ENCODE data around the gene COX19.

The COX19 gene

DNA sequence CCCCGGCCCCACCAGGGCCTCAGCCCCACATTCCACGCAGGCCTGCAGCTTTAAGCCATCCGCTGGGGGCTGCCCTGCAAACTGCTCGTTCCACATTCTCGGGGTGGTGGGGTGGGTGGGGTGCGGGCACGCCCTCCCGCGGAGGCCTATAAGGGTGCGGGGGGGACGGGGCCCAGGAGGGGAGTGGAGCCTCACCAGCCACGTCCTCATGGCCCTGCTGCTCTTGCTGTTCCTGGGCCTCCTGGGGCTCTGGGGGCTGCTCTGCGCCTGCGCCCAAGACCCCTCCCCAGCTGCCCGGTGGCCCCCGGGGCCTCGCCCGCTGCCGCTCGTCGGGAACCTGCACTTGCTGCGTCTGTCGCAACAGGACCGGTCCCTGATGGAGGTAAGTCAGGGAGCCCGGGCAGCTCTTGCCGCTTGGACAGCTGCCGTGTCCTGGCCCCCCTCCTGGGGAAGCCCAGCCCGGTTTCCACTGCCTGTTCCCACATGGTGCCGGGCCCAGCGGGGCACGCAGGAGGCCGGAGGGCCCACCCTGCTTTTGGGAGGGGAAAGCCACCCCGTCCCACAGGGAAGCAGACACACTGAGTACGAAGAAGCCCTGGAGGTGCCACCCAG, 7.8 kb upstream of the COX19 start, which contains the start of gene CYP2W1:
CYP2W1 (plus strand) TSS at position 178 of the 612 bp plus-strand sequence; CDS start at position 209, 31 bp downstream.
- Histone ChIP-seq H4K20me1 (ENCODE audit: insufficient read depth, low read length) (no peaks in the 10 kb centered on the region), H3K27ac (ENCODE audit: low read length) (no peak within 1 kb of the TSS), H3K36me3 (replicated peaks; ENCODE audit: insufficient read depth, low read length) (no peaks in the 10 kb centered on the region), H3K79me2 (ENCODE audit: low read length) (no peaks in the 10 kb centered on the region), H3K27me3 (replicated peaks; ENCODE audit: insufficient read depth, low read length) (peaks cover 86% of the 10 kb centered on the region), H3K9me3 (replicated peaks; ENCODE audit: insufficient read depth, low read length) (no peaks in the 10 kb centered on the region), H2AFZ (ENCODE audit: low read length) (no peak within 1 kb of the TSS), H3K9me2 (replicated peaks; ENCODE audit: insufficient read depth, low read length) (no peaks in the 10 kb centered on the region), H3K4me3 (ENCODE audit: low read length) (no peak within 1 kb of the TSS), H3K9ac (ENCODE audit: low read length) (no peak within 1 kb of the TSS), H3K4me1 (ENCODE audit: low read length) (no peaks in the 10 kb centered on the region), H3F3A (ENCODE audit: insufficient read depth, low read length) (no peaks in the 10 kb centered on the region), H3K4me2 (ENCODE audit: low read depth, low read length) (no peak within 1 kb of the TSS)
- TF ChIP-seq, protein P1, sequence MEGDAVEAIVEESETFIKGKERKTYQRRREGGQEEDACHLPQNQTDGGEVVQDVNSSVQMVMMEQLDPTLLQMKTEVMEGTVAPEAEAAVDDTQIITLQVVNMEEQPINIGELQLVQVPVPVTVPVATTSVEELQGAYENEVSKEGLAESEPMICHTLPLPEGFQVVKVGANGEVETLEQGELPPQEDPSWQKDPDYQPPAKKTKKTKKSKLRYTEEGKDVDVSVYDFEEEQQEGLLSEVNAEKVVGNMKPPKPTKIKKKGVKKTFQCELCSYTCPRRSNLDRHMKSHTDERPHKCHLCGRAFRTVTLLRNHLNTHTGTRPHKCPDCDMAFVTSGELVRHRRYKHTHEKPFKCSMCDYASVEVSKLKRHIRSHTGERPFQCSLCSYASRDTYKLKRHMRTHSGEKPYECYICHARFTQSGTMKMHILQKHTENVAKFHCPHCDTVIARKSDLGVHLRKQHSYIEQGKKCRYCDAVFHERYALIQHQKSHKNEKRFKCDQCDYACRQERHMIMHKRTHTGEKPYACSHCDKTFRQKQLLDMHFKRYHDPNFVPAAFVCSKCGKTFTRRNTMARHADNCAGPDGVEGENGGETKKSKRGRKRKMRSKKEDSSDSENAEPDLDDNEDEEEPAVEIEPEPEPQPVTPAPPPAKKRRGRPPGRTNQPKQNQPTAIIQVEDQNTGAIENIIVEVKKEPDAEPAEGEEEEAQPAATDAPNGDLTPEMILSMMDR (IDR thresholded peaks at IDR 0.05; ENCODE audit: low read length) = no peak
- TF ChIP-seq EZH2phosphoT487 (IDR thresholded peaks at IDR 0.05; ENCODE audit: low read length) (no peak), EZH2 (optimal IDR thresholded peaks at IDR 0.05; ENCODE audit: low read depth, low read length) (no peak)
- no peak for DNase-seq

DNA sequence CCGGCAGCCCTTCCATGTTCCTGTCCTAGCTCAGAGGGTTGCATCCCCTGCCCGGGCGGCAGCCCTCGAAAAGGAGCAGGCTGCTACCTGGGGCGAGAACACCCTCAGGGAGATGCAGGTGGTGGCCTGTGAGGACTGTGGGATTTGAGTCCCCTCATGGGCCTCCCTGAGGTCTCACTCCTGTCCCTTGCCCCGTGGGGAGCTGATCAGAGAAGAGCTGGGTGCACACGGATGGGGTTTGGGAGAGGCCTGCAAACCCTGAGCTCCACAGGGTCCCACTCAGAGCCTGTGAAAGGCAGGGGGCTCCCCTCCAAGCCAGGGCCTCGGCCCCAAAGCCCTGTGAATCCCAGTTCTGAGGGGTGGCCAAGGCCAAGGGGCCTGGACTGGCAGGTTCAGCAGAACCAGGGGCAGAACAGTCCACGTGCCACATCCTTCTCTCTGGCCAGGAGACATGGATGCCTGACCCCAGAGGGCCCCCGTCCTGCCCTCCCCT, 7.2 kb upstream of the COX19 start:
- Histone ChIP-seq H3K36me3 (replicated peaks; ENCODE audit: insufficient read depth, low read length) (no peaks in the 10 kb centered on the region), H3K4me2 (ENCODE audit: low read depth, low read length) (no peak overlapping the region), H3K4me1 (ENCODE audit: low read length) (no peaks in the 10 kb centered on the region), H3K9me2 (replicated peaks; ENCODE audit: insufficient read depth, low read length) (no peaks in the 10 kb centered on the region), H3K27me3 (replicated peaks; ENCODE audit: insufficient read depth, low read length) (peaks cover 86% of the 10 kb centered on the region), H4K20me1 (ENCODE audit: insufficient read depth, low read length) (no peaks in the 10 kb centered on the region), H3F3A (ENCODE audit: insufficient read depth, low read length) (no peaks in the 10 kb centered on the region), H3K4me3 (ENCODE audit: low read length) (no peak overlapping the region), H2AFZ (ENCODE audit: low read length) (no peak overlapping the region), H3K9me3 (replicated peaks; ENCODE audit: insufficient read depth, low read length) (no peaks in the 10 kb centered on the region), H3K79me2 (ENCODE audit: low read length) (no peaks in the 10 kb centered on the region), H3K9ac (ENCODE audit: low read length) (no peak overlapping the region), H3K27ac (ENCODE audit: low read length) (no peak overlapping the region)
- no peak for DNase-seq
- no peak for TF ChIP-seq EZH2 (optimal IDR thresholded peaks at IDR 0.05; ENCODE audit: low read depth, low read length)
- TF ChIP-seq, protein P1 (IDR thresholded peaks at IDR 0.05; ENCODE audit: low read length) = no peak
- TF ChIP-seq EZH2phosphoT487 (IDR thresholded peaks at IDR 0.05; ENCODE audit: low read length) = no peak

DNA sequence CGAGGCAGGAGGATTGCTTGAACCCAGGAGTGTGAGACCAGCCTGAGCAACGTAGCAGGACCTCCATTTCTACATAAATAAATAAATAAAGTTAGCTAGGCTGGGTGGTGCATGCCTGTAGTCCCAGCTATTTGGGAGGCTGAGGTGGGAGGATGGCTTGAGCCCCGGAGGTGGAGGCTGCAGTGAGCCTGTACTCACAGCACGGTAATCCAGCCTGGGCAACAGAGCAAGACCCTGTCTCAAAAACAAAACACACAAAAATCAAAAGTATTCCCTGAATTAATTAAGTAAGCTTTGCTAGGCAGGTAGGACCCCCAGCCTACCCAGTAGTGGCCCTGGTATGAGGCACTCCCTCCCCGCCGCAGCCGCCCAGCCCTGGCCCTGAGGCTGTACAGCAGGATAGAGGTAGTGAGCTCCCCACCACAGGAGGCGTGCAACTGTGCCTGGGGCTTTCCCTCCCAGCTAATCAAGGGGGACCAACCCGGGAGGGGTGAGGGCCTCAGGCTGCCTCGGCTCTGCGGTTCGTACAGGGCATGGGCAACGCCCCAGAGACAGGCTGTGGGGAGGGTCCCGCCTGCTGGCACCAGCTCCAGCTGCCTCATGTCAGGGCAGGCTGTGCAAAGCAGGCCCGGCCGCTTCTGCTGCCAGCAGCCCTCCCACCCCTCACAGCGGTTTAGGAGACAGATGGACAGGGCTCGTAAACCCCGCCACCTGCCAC, 6.6 kb upstream of the COX19 start:
- Histone ChIP-seq H3K4me1 (ENCODE audit: low read length) (no peaks in the 10 kb centered on the region), H4K20me1 (ENCODE audit: insufficient read depth, low read length) (no peaks in the 10 kb centered on the region), H3K79me2 (ENCODE audit: low read length) (no peaks in the 10 kb centered on the region), H2AFZ (ENCODE audit: low read length) (no peak overlapping the region), H3K9me3 (replicated peaks; ENCODE audit: insufficient read depth, low read length) (no peaks in the 10 kb centered on the region), H3K27me3 (replicated peaks; ENCODE audit: insufficient read depth, low read length) (peaks cover 87% of the 10 kb centered on the region), H3F3A (ENCODE audit: insufficient read depth, low read length) (no peaks in the 10 kb centered on the region), H3K4me2 (ENCODE audit: low read depth, low read length) (no peak overlapping the region), H3K9ac (ENCODE audit: low read length) (no peak overlapping the region), H3K27ac (ENCODE audit: low read length) (no peak overlapping the region), H3K9me2 (replicated peaks; ENCODE audit: insufficient read depth, low read length) (no peaks in the 10 kb centered on the region), H3K4me3 (ENCODE audit: low read length) (no peak overlapping the region), H3K36me3 (replicated peaks; ENCODE audit: insufficient read depth, low read length) (no peaks in the 10 kb centered on the region)
- no peak for DNase-seq
- TF ChIP-seq EZH2phosphoT487 (IDR thresholded peaks at IDR 0.05; ENCODE audit: low read length) = no peak
- TF ChIP-seq EZH2 (optimal IDR thresholded peaks at IDR 0.05; ENCODE audit: low read depth, low read length) = no peak
- TF ChIP-seq, protein P1 (IDR thresholded peaks at IDR 0.05; ENCODE audit: low read length) = no peak
